GM12878 (cell line): ENCODE results near the gene VASH2. TPM values are rescaled to one million over a fixed set of nuclear protein-coding genes. Genes with fewer than 3 reads are reported as not detected.
A peak's percentile ranks its signal among the peaks of the same experiment; 100 is the strongest.

ENCODE experiments used
- BCL11A ChIP-seq: IDR thresholded peaks from 2 replicates; pipeline ENCODE4 v1.6.1; 2011; ENCODE audit warnings: low read depth, low read length
- CBFB ChIP-seq: IDR thresholded peaks from 2 replicates; pipeline ENCODE4 v1.6.1; 2016; ENCODE audit warnings: antibody characterized with exemption, low read depth
- CREB1 ChIP-seq: IDR thresholded peaks from 2 replicates; pipeline ENCODE4 v1.6.1; 2012; ENCODE audit warnings: low read depth, mild to moderate bottlenecking, inconsistent platforms
- ETV6 ChIP-seq, 2 experiments: fragments of 450-650 bp in 1 of 2; IDR thresholded peaks in 1 of 2; conservative IDR thresholded peaks in 1 of 2; 2 replicates each; pipeline ENCODE4 v1.6.1; 2014; ENCODE audit warnings: antibody characterized with exemption in 1 of 2, borderline replicate concordance in 1 of 2, low read depth in 1 of 2, mild to moderate bottlenecking in 1 of 2, moderate library complexity in 1 of 2
- HDGF ChIP-seq: fragments of 450-650 bp; IDR thresholded peaks from 2 replicates; pipeline ENCODE4 v1.6.1; 2016; ENCODE audit warnings: antibody characterized with exemption
- IRF4 ChIP-seq: IDR thresholded peaks from 2 replicates; pipeline ENCODE4 v1.6.1; 2011; ENCODE audit warnings: low read depth, low read length
- NFIC ChIP-seq: IDR thresholded peaks from 2 replicates; pipeline ENCODE4 v1.6.1; 2012; ENCODE audit warnings: low read depth, mild to moderate bottlenecking, inconsistent platforms, low read length, moderate library complexity
- NR2C1 ChIP-seq: fragments of 450-650 bp; IDR thresholded peaks from 2 replicates; pipeline ENCODE4 v1.6.1; 2017; ENCODE audit warnings: antibody characterized with exemption, mild to moderate bottlenecking, moderate library complexity
- PML ChIP-seq: IDR thresholded peaks from 2 replicates; pipeline ENCODE4 v1.6.1; 2012; ENCODE audit warnings: low read length, inconsistent platforms
- POLR2A ChIP-seq: IDR thresholded peaks from 2 replicates; pipeline ENCODE4 v1.6.1; 2011; ENCODE audit warnings: low read depth, mild to moderate bottlenecking, low read length
- POLR2AphosphoS2 ChIP-seq: IDR thresholded peaks from 2 replicates; pipeline ENCODE4 v1.6.1; 2011; ENCODE audit warnings: low read depth, mild to moderate bottlenecking, low read length, improper control_type of control experiment, moderate library complexity
- ZNF622 ChIP-seq: fragments of 450-650 bp; IDR thresholded peaks from 2 replicates; pipeline ENCODE4 v1.6.1; 2017; ENCODE audit warnings: mild to moderate bottlenecking, inconsistent platforms
- polyA plus RNA-seq, 11 experiments: library from polyadenylated mRNA; depleted of rRNA in 4 of 11; unstranded in 6 of 11; stranded (reverse) in 5 of 11; fragments of >200 nt; fragmentation: Nextera tagmentation in 4 of 11; fragmentation: Illumina TruSeq in 1 of 11; extraction: Ambion mirVana in 4 of 11; extraction: Trizol in 1 of 11; gene quantifications; 1 replicate in 1 of 11; 2 replicates in 10 of 11; pipeline versions ENCODE4 v1.2.1 to v1.2.3, GENCODE V29; 2011 to 2016; ENCODE audit warnings: inconsistent platforms in 2 of 11, missing spikeins in 2 of 11, low read depth in 1 of 11
- total RNA-seq, 4 experiments: library from RNA; depleted of rRNA in 3 of 4; stranded (reverse); fragments of >200 nt in 3 of 4; fragmentation: Illumina TruSeq in 1 of 4; extraction: Trizol in 1 of 4; gene quantifications; 2 replicates each; pipeline versions ENCODE4 v1.2.1 to v1.2.3, GENCODE V29; 2013 to 2021
- TF ChIP-seq, protein P1 (sequence below): fragments of 450-650 bp; IDR thresholded peaks from 2 replicates; pipeline ENCODE4 v1.6.1; 2017; ENCODE audit warnings: low read depth, mild to moderate bottlenecking, moderate library complexity
- TF ChIP-seq, protein P2 (sequence below): IDR thresholded peaks from 2 replicates; pipeline ENCODE4 v1.6.1; 2012; ENCODE audit warnings: low read length, inconsistent platforms
- TF ChIP-seq, protein P3 (sequence below): fragments of 450-650 bp; IDR thresholded peaks from 2 replicates; pipeline ENCODE4 v1.6.1; 2017; ENCODE audit warnings: mild to moderate bottlenecking, moderate library complexity

VASH2 gene
- total and polyA plus RNA-seq, 10 of the 15 experiments (the other 5 are each of a cell fraction or from before 2014, with no cell fraction given) = 5.4 to 29.7 (median 21.7) TPM

DNA sequence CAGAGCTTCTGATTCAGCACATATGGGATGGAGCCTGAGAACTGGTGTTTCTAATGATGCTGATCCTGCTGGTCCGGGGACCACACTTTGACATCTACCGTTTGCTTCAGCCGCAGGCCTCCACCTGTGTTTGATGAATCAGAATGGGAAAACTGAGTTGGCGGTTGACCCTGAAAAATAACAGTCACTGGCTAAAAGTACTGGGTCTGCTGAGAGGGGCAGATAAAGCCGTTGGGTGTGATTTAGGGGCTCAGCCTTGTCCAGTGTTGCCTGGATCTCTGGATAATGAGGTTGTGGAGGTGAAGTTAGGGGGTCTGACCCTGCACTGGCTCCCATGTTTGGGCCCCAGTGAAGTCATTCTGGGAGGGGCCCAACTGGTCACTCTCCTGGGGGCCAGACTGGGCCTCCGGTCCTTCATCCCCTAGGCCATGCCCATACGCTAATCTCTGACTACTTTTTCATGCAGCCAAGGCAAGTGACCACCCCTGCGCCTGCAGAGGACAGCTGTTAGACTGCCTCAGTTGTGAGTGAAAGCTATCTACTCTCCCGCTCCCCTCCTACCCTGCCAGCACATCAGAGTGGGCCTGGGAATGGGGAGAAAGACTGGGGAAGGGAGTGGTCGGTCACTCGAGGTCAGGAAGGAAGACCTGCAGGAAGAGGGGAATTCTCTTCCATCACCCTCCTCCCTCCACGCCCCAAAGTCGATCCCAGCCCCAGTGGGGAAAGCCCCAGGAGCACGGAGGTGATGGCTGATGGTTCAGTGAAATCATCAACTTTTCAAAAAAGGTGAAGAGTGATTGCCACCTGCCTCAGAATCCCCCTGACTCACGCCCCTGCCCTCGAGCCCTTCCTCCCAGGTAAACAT lies 27.7 kb downstream of the VASH2 start (continued):
- TF ChIP-seq, protein P1, sequence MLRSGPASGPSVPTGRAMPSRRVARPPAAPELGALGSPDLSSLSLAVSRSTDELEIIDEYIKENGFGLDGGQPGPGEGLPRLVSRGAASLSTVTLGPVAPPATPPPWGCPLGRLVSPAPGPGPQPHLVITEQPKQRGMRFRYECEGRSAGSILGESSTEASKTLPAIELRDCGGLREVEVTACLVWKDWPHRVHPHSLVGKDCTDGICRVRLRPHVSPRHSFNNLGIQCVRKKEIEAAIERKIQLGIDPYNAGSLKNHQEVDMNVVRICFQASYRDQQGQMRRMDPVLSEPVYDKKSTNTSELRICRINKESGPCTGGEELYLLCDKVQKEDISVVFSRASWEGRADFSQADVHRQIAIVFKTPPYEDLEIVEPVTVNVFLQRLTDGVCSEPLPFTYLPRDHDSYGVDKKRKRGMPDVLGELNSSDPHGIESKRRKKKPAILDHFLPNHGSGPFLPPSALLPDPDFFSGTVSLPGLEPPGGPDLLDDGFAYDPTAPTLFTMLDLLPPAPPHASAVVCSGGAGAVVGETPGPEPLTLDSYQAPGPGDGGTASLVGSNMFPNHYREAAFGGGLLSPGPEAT = no peak
- TF ChIP-seq ZNF622 (no peak), CREB1 (peak; percentile 55; the same call in 1 of the 2 replicates), NR2C1 (0 out of 2 replicates have a peak, but pooled peaks have one; percentile 11), ETV6 (conservative IDR thresholded peaks at IDR 0.05 in 1 of 2, IDR thresholded peaks at IDR 0.05 in 1 of 2; ENCODE audit: borderline replicate concordance in 1 of 2, low read depth in 1 of 2) (peak in 1 of 2 experiments; percentile 50; a peak in 2 of 4 replicates), POLR2A (peak; percentile 67), HDGF (no peak), BCL11A (peak; percentile 81), PML (peak; percentile 65; the same call in 1 of the 2 replicates), POLR2AphosphoS2 (no peak), NFIC (peak; percentile 83), IRF4 (peak; percentile 90), CBFB (peak; percentile 80)
- TF ChIP-seq, protein P2, sequence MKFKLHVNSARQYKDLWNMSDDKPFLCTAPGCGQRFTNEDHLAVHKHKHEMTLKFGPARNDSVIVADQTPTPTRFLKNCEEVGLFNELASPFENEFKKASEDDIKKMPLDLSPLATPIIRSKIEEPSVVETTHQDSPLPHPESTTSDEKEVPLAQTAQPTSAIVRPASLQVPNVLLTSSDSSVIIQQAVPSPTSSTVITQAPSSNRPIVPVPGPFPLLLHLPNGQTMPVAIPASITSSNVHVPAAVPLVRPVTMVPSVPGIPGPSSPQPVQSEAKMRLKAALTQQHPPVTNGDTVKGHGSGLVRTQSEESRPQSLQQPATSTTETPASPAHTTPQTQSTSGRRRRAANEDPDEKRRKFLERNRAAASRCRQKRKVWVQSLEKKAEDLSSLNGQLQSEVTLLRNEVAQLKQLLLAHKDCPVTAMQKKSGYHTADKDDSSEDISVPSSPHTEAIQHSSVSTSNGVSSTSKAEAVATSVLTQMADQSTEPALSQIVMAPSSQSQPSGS = peak; percentile 72
- TF ChIP-seq, protein P3, sequence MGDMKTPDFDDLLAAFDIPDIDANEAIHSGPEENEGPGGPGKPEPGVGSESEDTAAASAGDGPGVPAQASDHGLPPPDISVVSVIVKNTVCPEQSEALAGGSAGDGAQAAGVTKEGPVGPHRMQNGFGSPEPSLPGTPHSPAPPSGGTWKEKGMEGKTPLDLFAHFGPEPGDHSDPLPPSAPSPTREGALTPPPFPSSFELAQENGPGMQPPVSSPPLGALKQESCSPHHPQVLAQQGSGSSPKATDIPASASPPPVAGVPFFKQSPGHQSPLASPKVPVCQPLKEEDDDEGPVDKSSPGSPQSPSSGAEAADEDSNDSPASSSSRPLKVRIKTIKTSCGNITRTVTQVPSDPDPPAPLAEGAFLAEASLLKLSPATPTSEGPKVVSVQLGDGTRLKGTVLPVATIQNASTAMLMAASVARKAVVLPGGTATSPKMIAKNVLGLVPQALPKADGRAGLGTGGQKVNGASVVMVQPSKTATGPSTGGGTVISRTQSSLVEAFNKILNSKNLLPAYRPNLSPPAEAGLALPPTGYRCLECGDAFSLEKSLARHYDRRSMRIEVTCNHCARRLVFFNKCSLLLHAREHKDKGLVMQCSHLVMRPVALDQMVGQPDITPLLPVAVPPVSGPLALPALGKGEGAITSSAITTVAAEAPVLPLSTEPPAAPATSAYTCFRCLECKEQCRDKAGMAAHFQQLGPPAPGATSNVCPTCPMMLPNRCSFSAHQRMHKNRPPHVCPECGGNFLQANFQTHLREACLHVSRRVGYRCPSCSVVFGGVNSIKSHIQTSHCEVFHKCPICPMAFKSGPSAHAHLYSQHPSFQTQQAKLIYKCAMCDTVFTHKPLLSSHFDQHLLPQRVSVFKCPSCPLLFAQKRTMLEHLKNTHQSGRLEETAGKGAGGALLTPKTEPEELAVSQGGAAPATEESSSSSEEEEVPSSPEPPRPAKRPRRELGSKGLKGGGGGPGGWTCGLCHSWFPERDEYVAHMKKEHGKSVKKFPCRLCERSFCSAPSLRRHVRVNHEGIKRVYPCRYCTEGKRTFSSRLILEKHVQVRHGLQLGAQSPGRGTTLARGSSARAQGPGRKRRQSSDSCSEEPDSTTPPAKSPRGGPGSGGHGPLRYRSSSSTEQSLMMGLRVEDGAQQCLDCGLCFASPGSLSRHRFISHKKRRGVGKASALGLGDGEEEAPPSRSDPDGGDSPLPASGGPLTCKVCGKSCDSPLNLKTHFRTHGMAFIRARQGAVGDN = peak; percentile 64
